Posterior cingulate gyrus (tissue), 11 donors: ENCODE measurements around the gene GPER1.

Experiments
- DNase-seq, 10 donors: peaks; one replicate each; pipeline versions ENCODE4 v3.0.0 to v3.0.0-alpha.2; 2020 to 2021; ENCODE audit warnings: mixed read lengths in 3 of 10
- intact Hi-C: fragments of 100-400 bp; cut with DNase I; formaldehyde crosslinking; loops from one replicate; pipeline ENCODE4 v1.15.1; 2023

Gene GPER1

GRCh38 chr7:1085266-1085665 lies 2.6 kb upstream of the GPER1 start:
- no peak for DNase-seq
- intact Hi-C loops, result loop anchor here (5.0 kb wide), 1 partner anchor 37 kb away; no protein-coding TSS in a partner anchor

GRCh38 chr7:1085910-1086421 lies 1.9 kb upstream of the GPER1 start:
- intact Hi-C loops, result loop anchor here (5.0 kb wide), 1 partner anchor 36 kb away; no protein-coding TSS in a partner anchor
- no peak for DNase-seq

DNA sequence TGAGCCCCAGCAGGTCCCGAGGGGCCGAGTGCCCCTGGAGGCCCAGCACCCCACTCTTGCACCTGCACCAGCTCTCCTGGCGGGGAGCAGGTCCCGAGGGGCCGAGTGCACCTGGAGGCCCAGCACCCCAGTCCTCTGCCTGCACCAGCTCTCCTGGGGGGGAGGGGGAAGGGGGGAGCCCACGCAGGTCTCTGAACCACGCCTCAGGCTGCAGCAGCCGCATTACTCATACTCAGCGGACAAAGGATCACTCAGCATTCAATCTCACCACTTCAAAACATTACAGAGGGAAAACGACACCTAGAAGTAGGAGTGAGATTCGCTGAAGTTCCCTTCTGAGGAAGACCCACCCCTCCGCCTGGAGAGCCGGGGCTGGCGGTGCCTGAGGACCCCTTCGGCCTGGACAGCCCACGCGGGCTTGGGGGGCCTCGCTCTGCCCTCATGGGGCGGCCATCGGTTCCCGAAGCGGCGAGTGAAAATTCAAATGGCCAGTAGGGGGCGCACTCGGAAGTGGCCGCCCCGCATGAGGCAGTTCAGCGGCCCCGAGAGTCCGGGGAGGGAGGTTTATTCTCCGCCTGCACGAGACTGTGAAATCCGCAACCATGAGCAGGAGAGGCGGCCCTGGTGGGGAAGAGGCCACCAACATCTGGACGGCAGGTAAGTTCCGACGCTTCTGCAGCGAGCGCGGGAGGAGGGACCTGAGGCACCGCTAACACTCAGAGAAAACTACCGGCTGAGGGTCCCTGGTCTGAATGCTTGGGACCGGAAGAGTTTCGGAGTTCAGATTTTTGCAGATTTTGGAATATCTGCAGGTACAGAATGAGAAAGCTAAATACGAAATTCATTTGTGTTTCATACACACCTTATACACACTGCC lies 1.1 kb upstream of the GPER1 start:
- intact Hi-C loops, result loop anchor here (5.0 kb wide), 1 partner anchor 35 kb away; no protein-coding TSS in a partner anchor
- peak in 7 of 10 donors; percentile 40 to 93 (median 69) for DNase-seq

- DNase-seq, result no peak
- intact Hi-C loops, result loop anchor here (5.0 kb wide), 1 partner anchor 35 kb away; no protein-coding TSS in a partner anchor
Measured at GRCh38 chr7:1087465-1087814, 473 bp upstream of the GPER1 start.

GRCh38 chr7:1090236-1090635 lies 2.3 kb downstream of the GPER1 start:
- intact Hi-C loops, result no loop called here
- no peak for DNase-seq

- no peak for DNase-seq
- intact Hi-C loops, result no loop called here
Measured at GRCh38 chr7:1090686-1091643, 3.1 kb downstream of the GPER1 start.

GRCh38 chr7:1091644-1092027 lies 3.7 kb downstream of the GPER1 start:
- intact Hi-C loops, result no loop called here

DNA sequence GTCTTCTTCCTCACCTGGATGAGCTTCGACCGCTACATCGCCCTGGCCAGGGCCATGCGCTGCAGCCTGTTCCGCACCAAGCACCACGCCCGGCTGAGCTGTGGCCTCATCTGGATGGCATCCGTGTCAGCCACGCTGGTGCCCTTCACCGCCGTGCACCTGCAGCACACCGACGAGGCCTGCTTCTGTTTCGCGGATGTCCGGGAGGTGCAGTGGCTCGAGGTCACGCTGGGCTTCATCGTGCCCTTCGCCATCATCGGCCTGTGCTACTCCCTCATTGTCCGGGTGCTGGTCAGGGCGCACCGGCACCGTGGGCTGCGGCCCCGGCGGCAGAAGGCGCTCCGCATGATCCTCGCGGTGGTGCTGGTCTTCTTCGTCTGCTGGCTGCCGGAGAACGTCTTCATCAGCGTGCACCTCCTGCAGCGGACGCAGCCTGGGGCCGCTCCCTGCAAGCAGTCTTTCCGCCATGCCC lies 4.3 kb downstream of the GPER1 start:
- intact Hi-C loops, result no loop called here
- DNase-seq, result no peak

More at GRCh38 chr7:1091644-1092027, 3.7 kb downstream of the GPER1 start:
- no peak for DNase-seq

- DNase-seq, result peak in 1 of 10 donors; percentile 61
- intact Hi-C loops, result no loop called here
Measured at GRCh38 chr7:1092806-1093501, 5.0 kb downstream of the GPER1 start.

GRCh38 chr7:1093502-1093843 lies 5.6 kb downstream of the GPER1 start:
- intact Hi-C loops, result no loop called here

GRCh38 chr7:1093916-1094508 lies 6.1 kb downstream of the GPER1 start:
- intact Hi-C loops, result no loop called here
- no peak for DNase-seq

More at GRCh38 chr7:1093502-1093843, 5.6 kb downstream of the GPER1 start:
- DNase-seq, result no peak

GRCh38 chr7:1094870-1095269 lies 7.0 kb downstream of the GPER1 start:
- DNase-seq, result no peak
- intact Hi-C loops, result no loop called here

GRCh38 chr7:1095621-1096155 lies 7.8 kb downstream of the GPER1 start:
- intact Hi-C loops, result no loop called here
- DNase-seq, result no peak

DNA sequence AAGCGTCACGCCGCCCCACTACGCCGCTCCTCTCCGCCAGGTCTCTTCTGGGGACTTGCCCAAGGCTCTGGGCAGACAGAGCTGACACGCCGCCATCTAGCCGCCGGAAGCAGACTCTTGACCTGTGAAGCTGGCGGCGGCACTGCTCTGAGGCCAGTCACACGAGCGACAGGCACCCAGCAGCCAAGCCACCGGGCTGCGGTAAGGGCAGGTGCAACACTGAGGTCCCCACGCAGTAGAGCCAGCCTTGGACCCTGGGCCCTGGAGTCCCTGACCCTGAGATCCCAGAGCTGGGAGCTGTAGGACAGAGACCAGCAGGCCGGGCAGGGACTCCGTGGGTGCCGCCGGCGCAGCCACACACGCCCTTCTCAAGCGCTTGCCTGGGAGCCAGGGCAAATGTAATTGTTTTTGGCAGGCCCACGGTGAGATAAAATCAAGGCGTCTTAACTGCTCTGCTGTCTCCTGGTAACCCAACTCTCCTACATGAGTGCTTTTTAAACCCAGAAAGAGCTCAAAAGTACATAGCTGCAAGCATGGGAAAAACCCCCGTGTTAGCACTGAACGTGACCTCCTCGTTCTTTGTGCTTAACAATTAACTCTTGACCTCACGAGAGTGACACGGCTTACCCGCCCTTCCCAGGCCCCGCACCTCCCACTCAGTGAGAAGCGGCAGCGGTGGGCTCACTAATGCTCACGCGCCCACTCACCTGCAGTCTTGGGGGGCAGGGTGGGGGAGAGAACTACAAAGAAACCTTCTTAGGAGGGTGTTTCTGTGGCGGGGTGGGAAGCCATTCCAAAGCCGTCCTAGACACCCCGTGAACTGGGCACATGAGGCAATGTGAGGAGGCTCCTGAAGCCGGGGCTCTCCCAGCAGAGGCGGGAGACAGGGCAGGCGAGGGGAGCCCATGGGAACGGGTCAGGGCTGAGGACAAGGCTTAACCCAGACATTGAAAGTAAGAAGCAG lies 8.5 kb downstream of the GPER1 start:
- DNase-seq, result no peak
- intact Hi-C loops, result no loop called here

DNA sequence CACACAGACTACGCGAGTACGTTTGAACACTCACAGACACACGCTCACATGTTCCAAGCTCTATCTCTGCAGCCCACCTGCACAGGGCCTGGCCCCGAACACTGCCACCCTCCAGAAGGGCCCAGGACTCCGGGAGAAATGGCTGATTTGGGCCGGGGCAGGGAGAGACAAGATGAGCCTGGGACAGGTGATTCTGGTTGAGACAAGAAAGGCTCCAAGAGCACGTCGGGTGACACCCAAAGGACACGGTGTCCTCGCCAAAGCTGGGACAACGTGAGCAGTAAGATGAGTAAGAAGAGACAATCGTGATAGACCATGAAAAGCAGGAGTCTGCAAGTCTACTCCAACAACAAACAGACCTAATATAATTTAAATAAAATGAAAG lies 9.2 kb downstream of the GPER1 start:
- no peak for DNase-seq
- intact Hi-C loops, result no loop called here

DNA sequence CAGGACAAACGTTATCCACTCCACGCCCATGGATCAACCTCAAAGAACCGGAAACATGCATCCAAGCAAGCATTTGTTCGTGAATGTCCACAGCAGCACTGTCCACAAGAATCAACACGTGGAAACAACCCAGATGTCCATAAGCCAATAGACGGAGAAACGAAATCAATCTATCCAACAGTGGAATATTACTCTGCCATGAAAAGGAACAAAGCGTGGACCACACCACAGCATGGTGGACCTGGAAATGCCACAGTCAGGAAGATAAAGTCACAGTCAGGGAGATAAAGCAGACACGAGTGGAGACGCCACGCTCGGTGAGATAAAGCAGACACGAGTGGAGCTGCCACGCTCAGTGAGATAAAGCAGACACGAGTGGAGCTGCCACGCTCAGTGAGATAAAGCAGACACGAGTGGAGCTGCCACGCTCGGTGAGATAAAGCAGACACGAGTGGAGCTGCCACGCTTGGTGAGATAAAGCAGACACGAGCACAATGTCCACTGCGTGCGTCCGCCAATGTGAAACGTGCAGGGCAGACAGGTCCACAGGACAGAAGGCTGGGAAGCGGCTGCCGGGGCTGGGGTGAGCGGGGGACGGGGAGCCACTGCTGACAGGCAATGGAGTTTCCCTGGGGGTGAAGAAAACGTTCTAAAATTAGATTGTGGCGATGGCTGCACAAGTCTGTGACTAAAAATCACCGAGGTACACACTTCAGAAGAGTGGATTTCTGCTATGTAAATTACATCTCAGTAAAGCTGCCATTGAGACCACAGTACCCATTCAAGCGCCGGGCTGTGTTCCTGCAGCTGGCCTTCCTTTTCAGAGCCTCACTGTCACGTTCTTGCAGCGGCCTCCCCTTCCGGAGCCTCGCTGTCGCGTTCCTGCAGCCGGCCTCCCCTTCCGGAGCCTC lies 10.6 kb downstream of the GPER1 start:
- DNase-seq, result no peak

DNA sequence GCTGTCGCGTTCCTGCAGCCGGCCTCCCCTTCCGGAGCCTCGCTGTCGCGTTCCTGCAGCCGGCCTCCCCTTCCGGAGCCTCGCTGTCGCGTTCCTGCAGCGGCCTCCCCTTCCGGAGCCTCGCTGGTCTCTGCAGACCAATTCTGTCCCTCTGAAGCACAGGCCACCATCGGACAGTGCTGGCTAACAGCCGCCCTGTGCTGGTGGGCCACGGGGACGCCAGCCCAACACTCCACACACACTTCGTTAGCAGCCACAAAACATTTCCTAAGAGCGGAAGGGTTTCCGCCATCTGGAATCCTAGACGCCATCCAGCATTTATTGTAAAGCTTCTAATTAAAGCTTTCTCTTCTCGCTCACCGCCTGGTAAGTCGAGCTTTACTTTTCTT lies 11.2 kb downstream of the GPER1 start:
- DNase-seq, result no peak
- intact Hi-C loops, result no loop called here

More for the DNA sequence above, 10.6 kb downstream of the GPER1 start:
- intact Hi-C loops, result no loop called here
